DMS 273 (cell line): ENCODE data around the gene OSBP2.

Experiments used
- DNase-seq: peaks from one replicate; lab custom pipeline; 2025; ENCODE audit not compliant: unreplicated experiment; lab: John Stamatoyannopoulos, UW

OSBP2 gene

GRCh38 chr22:30830907-30831306 is 136.2 kb downstream of the OSBP2 start:
- DNase-seq: no peak

- DNase-seq: no peak
Measured at GRCh38 chr22:30832407-30832987, 137.8 kb downstream of the OSBP2 start.

- no peak for DNase-seq
Measured at GRCh38 chr22:30833322-30833721, 138.6 kb downstream of the OSBP2 start.

- DNase-seq: no peak
Measured at GRCh38 chr22:30837531-30837930, 142.9 kb downstream of the OSBP2 start.

GRCh38 chr22:30838111-30838510 is 143.4 kb downstream of the OSBP2 start:
- DNase-seq: no peak

- DNase-seq: no peak
Measured at GRCh38 chr22:30841273-30841672, 146.6 kb downstream of the OSBP2 start.

GRCh38 chr22:30843245-30843644 is 148.6 kb downstream of the OSBP2 start:
- DNase-seq: no peak

GRCh38 chr22:30847583-30847982 is 152.9 kb downstream of the OSBP2 start:
- no peak for DNase-seq

- DNase-seq: no peak
Measured at GRCh38 chr22:30855266-30855665, 160.6 kb downstream of the OSBP2 start.

GRCh38 chr22:30855677-30856518 is 161.2 kb downstream of the OSBP2 start:
- no peak for DNase-seq

GRCh38 chr22:30856741-30857502 is 162.2 kb downstream of the OSBP2 start:
- no peak for DNase-seq

GRCh38 chr22:30857791-30858190 is 163.1 kb downstream of the OSBP2 start:
- no peak for DNase-seq

- DNase-seq: no peak
Measured at GRCh38 chr22:30858976-30859713, 164.5 kb downstream of the OSBP2 start.

GRCh38 chr22:30859714-30860095 is 165.0 kb downstream of the OSBP2 start:
- no peak for DNase-seq

- DNase-seq: no peak
Measured at GRCh38 chr22:30860176-30861105, 165.8 kb downstream of the OSBP2 start.

GRCh38 chr22:30861131-30861530 is 166.5 kb downstream of the OSBP2 start:
- no peak for DNase-seq

- DNase-seq: no peak
Measured at GRCh38 chr22:30861688-30862552, 167.2 kb downstream of the OSBP2 start.

GRCh38 chr22:30863081-30863833 is 168.6 kb downstream of the OSBP2 start:
- no peak for DNase-seq
